GM21515 (cell line): Measurements from ENCODE around the gene CENPP.
"Not testable (repeated sequence)": the region's sequence is repeated elsewhere in the genome, so short reads cannot be mapped to it uniquely, and the experiment has no call there.

Experiments used
- ATAC-seq: cut with Tn5 transposase; IDR thresholded peaks from one replicate; pipeline ENCODE4 v1.9.1; 2021; ENCODE audit not compliant: unreplicated experiment

CENPP gene

GRCh38 chr9:92529124-92529523 lies 203.4 kb downstream of the CENPP start:
- no peak for ATAC-seq

GRCh38 chr9:92530893-92531292 lies 205.1 kb downstream of the CENPP start:
- no peak for ATAC-seq

- ATAC-seq: no peak
Measured at GRCh38 chr9:92534204-92534603, 208.5 kb downstream of the CENPP start.

- no peak for ATAC-seq
Measured at GRCh38 chr9:92534674-92535073, 208.9 kb downstream of the CENPP start.

- no peak for ATAC-seq
Measured at GRCh38 chr9:92535940-92536850, 210.4 kb downstream of the CENPP start, which contains the start of gene ECM2. Gene ECM2 (minus strand): TSS chr9:92535990. CDS start chr9:92522866, 13,124 bp downstream.

GRCh38 chr9:92538541-92538940 lies 212.8 kb downstream of the CENPP start:
- ATAC-seq: no peak

- ATAC-seq: no peak
Measured at GRCh38 chr9:92543972-92544371, 218.2 kb downstream of the CENPP start.

- ATAC-seq: no peak
Measured at GRCh38 chr9:92545002-92545510, 219.3 kb downstream of the CENPP start.

- ATAC-seq: no peak
Measured at GRCh38 chr9:92547356-92547755, 221.6 kb downstream of the CENPP start.

GRCh38 chr9:92550765-92551164 lies 225.0 kb downstream of the CENPP start:
- no peak for ATAC-seq

GRCh38 chr9:92558612-92559374 lies 233.0 kb downstream of the CENPP start:
- ATAC-seq: no peak

- ATAC-seq: no peak
Measured at GRCh38 chr9:92561374-92562330, 235.9 kb downstream of the CENPP start.

GRCh38 chr9:92562461-92562967 lies 236.8 kb downstream of the CENPP start:
- no peak for ATAC-seq

- no peak for ATAC-seq
Measured at GRCh38 chr9:92563116-92564100, 237.7 kb downstream of the CENPP start.

- ATAC-seq: no peak
Measured at GRCh38 chr9:92564504-92564903, 238.8 kb downstream of the CENPP start.

- ATAC-seq: no peak
Measured at GRCh38 chr9:92564982-92565381, 239.2 kb downstream of the CENPP start.

GRCh38 chr9:92571871-92572270 lies 246.1 kb downstream of the CENPP start:
- not testable (repeated sequence) for ATAC-seq

- not testable (repeated sequence) for ATAC-seq
Measured at GRCh38 chr9:92573612-92574011, 247.9 kb downstream of the CENPP start.

GRCh38 chr9:92576175-92576574 lies 250.4 kb downstream of the CENPP start:
- ATAC-seq: no peak
